Effector memory CD4-positive, alpha-beta T cell (primary cell): Measurements from ENCODE around the gene GPR84.

ENCODE experiments used
- DNase-seq, 3 donors: peaks; one replicate each; pipeline ENCODE4 v3.0.0-alpha.2; 2020
- H3K27ac ChIP-seq: 2 replicates; pipeline ENCODE4 v1.7.0; 2013; ENCODE audit warnings: mild to moderate bottlenecking, low read length, moderate library complexity; ENCODE audit not compliant: insufficient read depth, poor library complexity, severe bottlenecking
- H3K27me3 ChIP-seq: replicated peaks from 2 replicates; pipeline ENCODE4 v1.7.0; 2013; ENCODE audit warnings: mild to moderate bottlenecking, low read length; ENCODE audit not compliant: insufficient read depth, control insufficient read depth, poor library complexity, severe bottlenecking
- H3K36me3 ChIP-seq: 2 replicates; pipeline ENCODE4 v1.7.0; 2013; ENCODE audit warnings: mild to moderate bottlenecking, low read length, moderate library complexity; ENCODE audit not compliant: control insufficient read depth, insufficient read depth
- H3K4me1 ChIP-seq: 2 replicates; pipeline ENCODE4 v1.7.0; 2013; ENCODE audit warnings: low read length, mild to moderate bottlenecking; ENCODE audit not compliant: control insufficient read depth, insufficient read depth, poor library complexity, severe bottlenecking
- H3K4me3 ChIP-seq: 2 replicates; pipeline ENCODE4 v1.7.0; 2013; ENCODE audit warnings: low read length, low read depth, mild to moderate bottlenecking; ENCODE audit not compliant: insufficient read depth, poor library complexity, severe bottlenecking
- H3K9me3 ChIP-seq: 2 replicates; pipeline ENCODE4 v1.7.0; 2013; ENCODE audit warnings: mild to moderate bottlenecking, low read length, moderate library complexity; ENCODE audit not compliant: control insufficient read depth

GPR84 gene

DNA sequence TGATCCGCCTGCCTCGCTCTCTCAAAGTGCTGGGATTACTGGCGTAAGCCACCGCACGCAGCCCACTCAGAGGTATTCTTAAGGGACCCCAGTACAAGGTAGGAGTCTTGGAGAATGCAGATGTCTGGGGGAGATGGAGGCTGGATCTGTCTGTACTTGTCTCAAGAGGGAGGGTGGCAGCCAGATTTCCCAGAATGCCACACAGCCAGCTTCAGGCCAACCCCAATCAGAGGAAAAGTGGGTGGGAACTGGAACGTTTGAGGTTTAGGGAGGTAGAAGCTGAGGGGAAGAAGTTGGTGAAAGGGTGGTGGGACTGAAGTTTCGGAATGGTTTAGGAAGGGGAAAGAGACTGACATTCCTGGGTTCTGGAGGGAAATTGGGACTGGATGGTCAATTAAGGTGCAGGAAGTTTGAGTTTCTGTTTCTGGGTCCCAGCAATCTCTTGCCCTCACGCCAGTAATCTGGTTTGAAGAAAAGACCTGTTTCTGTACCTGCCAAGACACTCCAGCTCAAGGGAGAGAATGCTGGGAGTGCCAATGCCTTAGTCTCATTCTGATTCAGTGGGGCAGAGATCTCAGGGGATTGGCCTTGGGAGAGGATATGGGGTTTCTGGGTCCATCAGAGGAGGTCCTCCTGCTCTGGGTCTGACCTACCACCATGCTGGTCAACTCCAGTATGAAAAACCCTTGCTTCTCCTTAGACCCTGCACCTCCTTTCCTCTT is 28.4 kb upstream of the GPR84 start:
- H3K27ac ChIP-seq: no peak overlapping the region
- no peak for DNase-seq
- H3K4me1 ChIP-seq: peaks cover 4% of the 10 kb centered on the region
- no peaks in the 10 kb centered on the region for H3K27me3 ChIP-seq
- H3K36me3 ChIP-seq: peaks cover 43% of the 10 kb centered on the region
- H3K9me3 ChIP-seq: no peaks in the 10 kb centered on the region
- no peak overlapping the region for H3K4me3 ChIP-seq

DNA sequence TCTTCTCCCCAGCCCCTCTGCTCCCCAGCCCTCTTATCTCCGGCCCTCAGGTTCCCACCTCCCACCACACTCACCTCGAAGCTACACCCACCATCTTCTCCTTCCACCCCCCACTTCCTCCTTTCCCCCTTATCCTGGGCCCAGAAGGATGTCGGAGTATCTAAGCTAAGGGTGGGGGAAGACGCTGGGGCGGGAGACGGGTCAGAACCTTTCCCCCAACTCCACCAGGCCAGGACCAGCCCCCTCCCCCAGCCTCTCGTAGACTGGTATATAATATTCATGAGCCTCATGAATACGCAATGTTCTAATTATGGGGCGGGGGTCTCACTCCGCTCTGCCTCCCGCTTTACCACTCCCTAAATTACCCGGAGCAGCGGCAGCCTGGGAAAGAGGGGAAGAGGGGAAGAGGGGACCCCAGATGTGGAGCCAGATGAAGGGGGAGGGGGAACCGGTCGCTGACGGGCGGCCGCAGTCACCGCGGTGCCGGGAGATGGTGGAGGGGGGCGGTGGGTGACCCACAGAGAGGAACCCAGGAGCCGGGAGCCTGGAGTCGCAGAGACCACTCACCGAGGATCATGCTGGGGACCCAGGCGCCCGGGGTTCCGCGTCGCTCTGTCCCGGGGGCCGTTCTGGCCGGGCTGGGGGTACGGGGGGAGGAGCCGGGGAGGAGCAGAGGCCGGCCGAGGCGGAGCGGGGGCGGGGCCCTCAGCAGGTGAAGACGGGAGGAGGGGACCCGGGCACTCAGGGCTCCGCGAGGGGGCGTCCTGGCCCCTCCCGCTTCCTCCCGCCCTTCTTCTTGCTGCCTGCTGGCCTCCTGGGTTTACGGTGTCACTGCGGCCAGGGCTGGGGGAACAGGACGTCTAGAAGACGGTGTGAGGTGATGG is 26.6 kb upstream of the GPR84 start:
- Histone ChIP-seq H3K9me3 (no peaks in the 10 kb centered on the region), H3K4me1 (peaks cover 4% of the 10 kb centered on the region), H3K4me3 (peak overlapping the region; percentile 58), H3K36me3 (peaks cover 26% of the 10 kb centered on the region), H3K27me3 (no peaks in the 10 kb centered on the region), H3K27ac (peak overlapping the region; percentile 39)
- DNase-seq: peak; percentile 56 to 71 (median 64)

DNA sequence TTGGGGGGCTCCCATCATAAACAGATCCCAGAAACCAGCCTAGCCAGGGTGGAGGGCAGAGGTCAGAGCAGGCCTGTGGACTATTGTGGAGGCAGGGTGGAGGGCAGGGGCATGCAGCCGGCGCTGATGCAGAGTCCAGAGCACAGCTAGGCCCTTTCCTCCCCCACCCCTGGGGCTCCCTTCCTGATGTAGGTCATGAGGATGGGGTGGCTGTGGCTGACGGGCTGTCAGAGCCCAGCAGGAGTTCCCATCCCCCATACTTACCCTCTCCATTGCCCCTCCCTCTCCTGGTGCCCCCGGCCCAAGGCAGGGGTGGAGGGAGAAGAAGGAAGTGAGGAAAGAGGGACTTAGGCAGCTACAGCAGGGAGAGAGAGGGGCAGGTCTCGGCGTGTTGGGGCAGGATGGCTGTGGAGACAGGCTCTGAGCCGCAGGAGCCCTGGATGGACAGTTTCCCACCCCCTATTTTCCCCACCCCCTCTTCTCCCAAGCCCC is 25.9 kb upstream of the GPR84 start:
- no peak overlapping the region for H3K27ac ChIP-seq

DNA sequence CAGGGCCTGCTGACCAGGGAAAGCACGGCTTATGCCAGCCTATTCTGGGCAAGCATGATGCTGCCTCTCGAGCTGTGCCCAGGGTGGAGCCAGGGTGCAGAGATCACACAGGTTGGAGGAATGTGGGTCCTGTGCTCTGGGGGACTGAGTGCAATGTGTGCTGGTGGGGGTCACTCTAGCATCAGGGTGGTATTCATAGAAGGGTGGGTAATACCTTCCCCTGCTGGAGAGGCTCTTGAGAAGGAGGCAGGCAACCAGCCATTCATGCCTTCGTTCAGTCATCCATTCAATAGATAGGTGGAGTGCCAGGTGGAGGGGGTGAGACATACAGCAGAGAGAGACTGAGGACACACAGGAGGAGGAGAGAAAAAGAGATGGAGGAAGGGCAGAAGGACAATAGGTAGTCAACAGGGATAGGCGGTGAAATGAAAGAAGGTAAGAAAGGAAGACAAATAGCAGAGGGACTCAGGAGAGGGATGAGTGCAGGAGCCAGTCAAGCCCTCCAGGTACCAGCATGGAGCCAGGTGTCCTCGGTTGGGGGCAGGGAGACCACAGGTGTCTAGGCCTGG is 25.4 kb upstream of the GPR84 start:
- Histone ChIP-seq H3K9me3 (no peaks in the 10 kb centered on the region), H3K27me3 (no peaks in the 10 kb centered on the region), H3K27ac (no peak overlapping the region), H3K4me1 (peaks cover 4% of the 10 kb centered on the region), H3K36me3 (peaks cover 14% of the 10 kb centered on the region), H3K4me3 (no peak overlapping the region)
- no peak for DNase-seq

More for the DNA sequence above, 25.9 kb upstream of the GPR84 start:
- H3K4me1 ChIP-seq: peaks cover 4% of the 10 kb centered on the region
- no peaks in the 10 kb centered on the region for H3K27me3 ChIP-seq
- H3K9me3 ChIP-seq: no peaks in the 10 kb centered on the region
- H3K36me3 ChIP-seq: peaks cover 20% of the 10 kb centered on the region
- DNase-seq: no peak
- no peak overlapping the region for H3K4me3 ChIP-seq

DNA sequence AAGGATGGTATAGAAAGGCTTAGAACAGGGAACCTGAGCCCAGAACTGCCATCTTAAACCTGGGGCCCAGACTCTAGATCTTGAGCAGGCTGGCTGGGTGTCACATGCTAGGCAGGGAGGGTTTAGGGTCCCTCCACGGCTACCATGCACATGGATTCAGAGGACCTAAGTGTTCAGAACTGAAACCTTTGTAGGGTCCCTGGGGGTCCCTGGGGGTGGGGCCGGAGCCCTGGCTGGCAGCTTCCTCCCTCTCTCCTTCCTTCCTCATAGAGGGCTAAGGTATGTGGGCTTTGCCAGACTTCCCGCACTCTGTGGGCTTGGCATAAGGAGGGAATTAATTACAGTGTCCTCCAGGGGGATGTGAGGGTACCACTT is 24.8 kb upstream of the GPR84 start:
- Histone ChIP-seq H3K27me3 (no peaks in the 10 kb centered on the region), H3K27ac (no peak overlapping the region), H3K9me3 (no peaks in the 10 kb centered on the region), H3K36me3 (peaks cover 9% of the 10 kb centered on the region), H3K4me3 (no peak overlapping the region), H3K4me1 (peaks cover 4% of the 10 kb centered on the region)
- no peak for DNase-seq

DNA sequence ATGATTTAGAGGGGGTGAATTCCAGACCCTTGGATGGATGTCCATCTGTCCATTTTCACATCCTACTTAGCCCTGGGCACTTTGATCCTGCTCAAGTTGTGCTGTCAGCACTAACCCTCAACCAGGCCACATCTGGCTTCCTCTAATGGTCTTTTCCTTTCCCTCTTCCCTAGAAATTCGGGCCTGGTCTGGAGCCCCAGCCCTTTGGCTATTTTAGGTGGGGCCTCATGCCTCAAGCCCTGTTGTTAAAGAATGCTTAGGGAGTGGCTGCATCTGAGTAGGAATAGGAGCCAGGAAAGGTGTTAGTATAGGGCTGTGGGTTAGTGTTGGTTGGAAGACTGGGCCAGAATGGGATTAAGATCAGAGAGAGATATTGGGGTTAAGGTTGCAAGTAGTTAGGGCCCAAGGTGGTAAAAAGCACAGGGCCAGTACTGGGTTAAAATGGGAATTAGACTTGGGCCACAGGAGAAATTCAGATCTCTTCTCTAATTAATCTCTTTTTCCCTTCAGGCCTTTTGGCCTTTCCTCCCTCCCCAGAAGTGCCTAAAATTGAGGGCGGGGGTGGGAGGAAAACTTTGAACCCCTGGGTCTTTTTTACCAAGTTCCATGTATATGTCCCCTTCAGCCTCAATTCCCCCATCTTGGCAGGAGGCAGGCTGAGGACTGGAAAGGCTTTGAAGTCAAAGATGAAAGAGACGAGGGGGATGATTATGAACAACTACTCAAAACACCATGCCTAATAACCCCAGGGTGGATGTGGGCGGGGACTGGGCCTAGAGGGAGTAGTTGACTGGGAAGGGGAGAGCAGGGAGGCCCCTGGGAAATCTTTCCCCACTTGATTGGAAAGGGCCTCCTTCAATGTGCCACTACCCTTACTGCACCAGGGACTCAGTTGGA is 24.2 kb upstream of the GPR84 start:
- Histone ChIP-seq H3K4me3 (no peak overlapping the region), H3K4me1 (peaks cover 4% of the 10 kb centered on the region), H3K9me3 (no peaks in the 10 kb centered on the region), H3K27me3 (no peaks in the 10 kb centered on the region), H3K36me3 (peaks cover 7% of the 10 kb centered on the region), H3K27ac (no peak overlapping the region)
- DNase-seq: no peak

DNA sequence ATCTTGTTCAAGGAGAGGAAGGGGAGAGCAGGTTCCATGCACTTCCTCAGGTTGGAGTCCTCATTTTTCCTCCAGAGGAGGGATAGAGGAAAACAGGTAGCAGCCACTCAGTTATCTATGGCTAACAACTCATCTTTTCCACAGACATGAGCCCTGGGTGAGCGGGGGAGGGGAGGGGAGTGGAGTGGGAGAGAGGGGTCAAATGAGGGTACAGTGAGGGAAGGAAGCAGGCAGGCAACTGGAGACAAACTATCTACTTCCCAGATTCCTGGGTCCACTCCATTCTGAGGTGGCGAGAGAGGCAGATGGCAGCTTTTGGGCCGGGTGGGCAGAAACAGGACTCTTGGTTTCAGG is 22.8 kb upstream of the GPR84 start:
- Histone ChIP-seq H3K27ac (no peak overlapping the region), H3K4me1 (peaks cover 4% of the 10 kb centered on the region), H3K36me3 (no peaks in the 10 kb centered on the region), H3K27me3 (no peaks in the 10 kb centered on the region), H3K4me3 (no peak overlapping the region), H3K9me3 (no peaks in the 10 kb centered on the region)
- DNase-seq: no peak

DNA sequence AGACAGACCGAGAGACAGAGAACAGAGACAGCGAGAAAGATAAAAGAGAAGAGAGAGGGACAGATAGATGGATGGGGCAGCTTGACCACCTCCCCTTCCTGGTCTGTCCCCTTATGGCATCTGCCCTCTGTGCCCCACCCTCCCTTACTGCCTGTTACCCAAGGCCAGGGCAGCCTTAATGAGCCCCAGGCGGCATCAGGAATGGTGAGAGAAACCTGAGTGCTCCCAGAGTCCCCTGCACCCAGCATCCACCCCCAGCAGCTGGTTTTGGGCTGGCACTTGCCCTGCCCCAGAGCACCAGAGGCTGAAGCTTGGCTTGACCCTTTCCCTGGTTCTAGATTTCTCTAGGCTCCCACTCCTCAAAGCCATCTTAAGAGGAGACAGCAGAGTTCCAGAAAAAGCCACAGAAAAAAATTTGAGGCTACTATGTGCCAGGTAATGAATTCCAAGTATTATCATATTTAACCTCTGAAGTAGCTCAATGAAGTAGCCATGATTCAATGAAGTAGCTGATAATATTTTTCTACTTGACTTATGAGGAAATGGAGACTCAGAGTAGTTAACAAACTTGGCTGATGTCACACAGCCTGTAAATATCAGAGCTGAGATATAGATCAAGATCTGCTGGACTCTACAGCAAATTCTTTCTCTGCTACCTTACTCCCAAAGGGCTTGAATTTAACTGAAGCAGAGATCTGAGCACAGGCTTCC is 22.3 kb upstream of the GPR84 start:
- no peaks in the 10 kb centered on the region for H3K9me3 ChIP-seq
- no peaks in the 10 kb centered on the region for H3K36me3 ChIP-seq
- H3K27ac ChIP-seq: no peak overlapping the region
- H3K4me3 ChIP-seq: no peak overlapping the region
- peaks cover 4% of the 10 kb centered on the region for H3K4me1 ChIP-seq
- no peaks in the 10 kb centered on the region for H3K27me3 ChIP-seq
- DNase-seq: no peak

DNA sequence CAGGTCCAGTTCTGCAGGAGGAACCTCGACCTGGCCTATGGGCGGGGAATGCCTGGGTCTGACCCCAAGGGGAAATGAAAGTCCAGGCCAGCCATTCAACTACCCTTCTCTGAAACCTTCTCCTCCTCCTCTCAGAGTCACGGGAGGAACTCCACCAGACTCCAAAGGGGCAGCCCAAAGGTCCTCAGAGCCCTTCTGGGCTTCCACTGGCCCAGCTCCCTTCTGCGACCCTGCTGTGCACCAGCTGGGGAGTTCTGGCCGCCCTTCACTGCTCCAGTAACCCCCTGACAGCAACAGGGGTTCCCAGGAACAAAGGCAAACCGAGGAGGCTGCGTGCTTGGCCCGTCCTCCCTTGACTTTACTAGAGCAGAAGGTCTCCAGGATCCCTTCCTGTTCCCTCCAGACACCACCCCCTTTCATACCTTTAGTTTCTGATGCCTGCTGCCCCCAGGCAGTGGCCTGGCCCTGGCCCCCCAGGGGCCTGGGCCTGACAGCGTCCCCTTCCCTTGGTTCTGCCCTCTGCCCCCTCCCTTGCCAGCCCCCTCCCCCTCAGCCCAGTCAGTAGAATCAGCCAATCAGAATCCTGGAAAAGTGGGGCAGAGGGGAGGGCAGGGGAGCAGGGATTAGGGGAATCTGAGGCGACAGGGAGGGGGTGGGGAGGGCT is 21.1 kb upstream of the GPR84 start:
- DNase-seq: no peak
- Histone ChIP-seq H3K4me3 (no peak overlapping the region), H3K27me3 (no peaks in the 10 kb centered on the region)

More for the DNA sequence above, 21.1 kb upstream of the GPR84 start:
- Histone ChIP-seq H3K9me3 (no peaks in the 10 kb centered on the region), H3K27ac (no peak overlapping the region), H3K4me1 (no peaks in the 10 kb centered on the region), H3K36me3 (no peaks in the 10 kb centered on the region)
